HG02678 (cell line): Measurements from ENCODE around the gene UBE2E2.
A peak's percentile ranks its signal among the peaks of the same experiment; 100 is the strongest.

Experiments
- ATAC-seq: cut with Tn5 transposase; IDR thresholded peaks from one replicate; pipeline ENCODE4 v1.9.1; 2021; ENCODE audit warnings: mild to moderate bottlenecking, moderate library complexity; ENCODE audit not compliant: unreplicated experiment

UBE2E2 gene

GRCh38 chr3:23272820-23273219, 69.7 kb downstream of the UBE2E2 start:
- ATAC-seq: no peak

- no peak for ATAC-seq
Measured at GRCh38 chr3:23275061-23275460, 71.9 kb downstream of the UBE2E2 start.

GRCh38 chr3:23275814-23276213, 72.7 kb downstream of the UBE2E2 start:
- no peak for ATAC-seq

GRCh38 chr3:23276913-23277658, 74.0 kb downstream of the UBE2E2 start:
- no peak for ATAC-seq

GRCh38 chr3:23277688-23278087, 74.6 kb downstream of the UBE2E2 start:
- ATAC-seq: no peak

- ATAC-seq: no peak
Measured at GRCh38 chr3:23283625-23284024, 80.5 kb downstream of the UBE2E2 start.

GRCh38 chr3:23288286-23288685, 85.2 kb downstream of the UBE2E2 start:
- ATAC-seq: no peak

GRCh38 chr3:23288715-23289114, 85.6 kb downstream of the UBE2E2 start:
- no peak for ATAC-seq

- ATAC-seq: no peak
Measured at GRCh38 chr3:23292432-23292831, 89.3 kb downstream of the UBE2E2 start.

GRCh38 chr3:23294770-23295387, 91.8 kb downstream of the UBE2E2 start:
- ATAC-seq: peak; percentile 69

- ATAC-seq: no peak
Measured at GRCh38 chr3:23301819-23302218, 98.7 kb downstream of the UBE2E2 start.

GRCh38 chr3:23302271-23302670, 99.1 kb downstream of the UBE2E2 start:
- no peak for ATAC-seq

GRCh38 chr3:23303601-23304217, 100.6 kb downstream of the UBE2E2 start:
- no peak for ATAC-seq

GRCh38 chr3:23304424-23304823, 101.3 kb downstream of the UBE2E2 start:
- ATAC-seq: no peak

- no peak for ATAC-seq
Measured at GRCh38 chr3:23308986-23309625, 106.0 kb downstream of the UBE2E2 start.

- ATAC-seq: no peak
Measured at GRCh38 chr3:23312866-23313265, 109.7 kb downstream of the UBE2E2 start.

- no peak for ATAC-seq
Measured at GRCh38 chr3:23314981-23315762, 112.0 kb downstream of the UBE2E2 start.

- no peak for ATAC-seq
Measured at GRCh38 chr3:23316924-23317323, 113.8 kb downstream of the UBE2E2 start.

- peak; percentile 40 for ATAC-seq
Measured at GRCh38 chr3:23319366-23320312, 116.5 kb downstream of the UBE2E2 start.
